GM23338 (cell line): ENCODE results near the gene GPC5. TPM values are rescaled to one million over a fixed set of nuclear protein-coding genes. Genes with fewer than 3 reads are reported as not detected.

Source experiments
- ATAC-seq: fragments of 200-7000 bp; cut with Tn5 transposase; 3 replicates; pipeline ENCODE4 v1.9.1; 2020
- DNase-seq: peaks from one replicate; pipeline ENCODE4 v3.0.0-alpha.2; 2015; ENCODE audit warnings: low spot score
- H2AFZ ChIP-seq: fragments of 200-600 bp; sonication (generic); 2 replicates; pipeline ENCODE4 v1.8.0; 2016; ENCODE audit warnings: antibody characterized with exemption, mild to moderate bottlenecking, moderate library complexity
- H3F3A ChIP-seq: fragments of 200-600 bp; sonication (generic); replicated peaks from 2 replicates; pipeline ENCODE4 v1.8.0; 2017; ENCODE audit warnings: antibody characterized with exemption, mixed run types, low read depth
- H3K27ac ChIP-seq: fragments of 200-600 bp; sonication (generic); 2 replicates; pipeline ENCODE4 v1.6.1; 2016; ENCODE audit warnings: low read depth
- H3K27me3 ChIP-seq: fragments of 200-600 bp; sonication (generic); 2 replicates; pipeline ENCODE4 v1.8.0; 2016; ENCODE audit warnings: mild to moderate bottlenecking, mixed run types, moderate library complexity; ENCODE audit not compliant: insufficient read depth
- H3K36me3 ChIP-seq: fragments of 200-600 bp; sonication (generic); 2 replicates; pipeline ENCODE4 v1.8.0; 2016; ENCODE audit warnings: mild to moderate bottlenecking; ENCODE audit not compliant: insufficient read depth
- H3K4me1 ChIP-seq: fragments of 200-600 bp; sonication (generic); 2 replicates; pipeline ENCODE4 v1.8.0; 2016; ENCODE audit warnings: mild to moderate bottlenecking, moderate library complexity; ENCODE audit not compliant: insufficient read depth
- H3K4me2 ChIP-seq: fragments of 200-600 bp; sonication (generic); 2 replicates; pipeline ENCODE4 v1.7.1; 2017; ENCODE audit warnings: mixed run types
- H3K4me3 ChIP-seq: fragments of 200-600 bp; sonication (generic); 2 replicates; pipeline ENCODE4 v1.6.1; 2016; ENCODE audit warnings: mixed run types
- H3K79me2 ChIP-seq: fragments of 200-600 bp; sonication (generic); replicated peaks from 2 replicates; pipeline ENCODE4 v1.8.0; 2017; ENCODE audit warnings: mild to moderate bottlenecking; ENCODE audit not compliant: insufficient read depth
- H3K9me2 ChIP-seq: fragments of 200-600 bp; sonication (generic); 2 replicates; pipeline ENCODE4 v1.8.0; 2017; ENCODE audit not compliant: insufficient read depth
- H4K20me1 ChIP-seq: fragments of 200-600 bp; sonication (generic); replicated peaks from 2 replicates; pipeline ENCODE4 v1.8.0; 2017; ENCODE audit warnings: mild to moderate bottlenecking; ENCODE audit not compliant: insufficient read depth
- H3K27ac Mint-ChIP-seq: 2 replicates; pipeline ENCODE4 v1.8.0; 2020; ENCODE audit warnings: inconsistent platforms, mild to moderate bottlenecking, moderate library complexity, mixed read lengths
- H3K27me3 Mint-ChIP-seq: 3 replicates; pipeline ENCODE4 v1.8.0; 2022; ENCODE audit warnings: low read depth, mild to moderate bottlenecking, moderate library complexity, mixed read lengths, inconsistent platforms; ENCODE audit not compliant: insufficient read depth, poor library complexity
- H3K36me3 Mint-ChIP-seq: 3 replicates; pipeline ENCODE4 v1.8.0; 2021; ENCODE audit warnings: low read depth, mild to moderate bottlenecking, inconsistent platforms, moderate library complexity, mixed read lengths
- H3K4me1 Mint-ChIP-seq: 3 replicates; pipeline ENCODE4 v1.8.0; 2020; ENCODE audit warnings: mild to moderate bottlenecking, inconsistent platforms, mixed read lengths
- H3K4me3 Mint-ChIP-seq: 3 replicates; pipeline ENCODE4 v1.8.0; 2021; ENCODE audit warnings: moderate library complexity, mild to moderate bottlenecking, inconsistent platforms, mixed read lengths
- H3K9me3 Mint-ChIP-seq: 3 replicates; pipeline ENCODE4 v1.8.0; 2020; ENCODE audit warnings: moderate library complexity, mild to moderate bottlenecking, inconsistent platforms, mixed read lengths
- CREB1 ChIP-seq: fragments of 250-450 bp; sonication (Bioruptor Pico); IDR thresholded peaks from 2 replicates; pipeline ENCODE4 v1.5.0; 2020; ENCODE audit warnings: low read depth, mild to moderate bottlenecking, moderate library complexity
- CTCF ChIP-seq, 2 experiments: fragments of 200-600 bp in 1 of 2; sonication (generic) in 1 of 2; conservative IDR thresholded peaks; 2 replicates each; pipeline versions ENCODE4 v1.5.1 to v1.6.1; 2016 to 2017; ENCODE audit warnings: antibody characterized with exemption in 2 of 2, low read depth in 2 of 2, mild to moderate bottlenecking in 2 of 2, moderate library complexity in 1 of 2
- ETS1 ChIP-seq: IDR thresholded peaks from 2 replicates; pipeline ENCODE4 v1.6.1; 2016; ENCODE audit warnings: antibody characterized with exemption
- EZH2 ChIP-seq: fragments of 200-600 bp; sonication (generic); IDR thresholded peaks from one replicate; pipeline ENCODE4 v1.8.0; 2017; ENCODE audit warnings: antibody characterized with exemption, mild to moderate bottlenecking, low read depth; ENCODE audit not compliant: unreplicated experiment
- EZH2phosphoT487 ChIP-seq: fragments of 200-600 bp; sonication (generic); IDR thresholded peaks from one replicate; pipeline ENCODE4 v1.8.1; 2018; ENCODE audit warnings: antibody characterized with exemption; ENCODE audit not compliant: unreplicated experiment
- JUNB ChIP-seq: IDR thresholded peaks from one replicate; pipeline ENCODE4 v1.6.1; 2016; ENCODE audit warnings: antibody characterized with exemption; ENCODE audit not compliant: unreplicated experiment
- NANOG ChIP-seq: IDR thresholded peaks from 2 replicates; pipeline ENCODE4 v1.6.1; 2016; ENCODE audit warnings: antibody characterized with exemption, borderline replicate concordance
- POLR2AphosphoS5 ChIP-seq: IDR thresholded peaks from 2 replicates; pipeline ENCODE4 v1.6.1; 2016; ENCODE audit warnings: antibody characterized with exemption, low read depth
- STAT1 ChIP-seq: IDR thresholded peaks from one replicate; pipeline ENCODE4 v1.6.1; 2016; ENCODE audit warnings: antibody characterized with exemption; ENCODE audit not compliant: unreplicated experiment
- ZNF114 ChIP-seq: fragments of 250-450 bp; sonication (Bioruptor Pico); IDR thresholded peaks from 2 replicates; pipeline ENCODE4 v1.5.0; 2020; ENCODE audit warnings: mild to moderate bottlenecking, moderate library complexity
- polyA plus RNA-seq: library from polyadenylated mRNA; unstranded; fragments of >200 nt; fragmentation: Nextera tagmentation; extraction: Ambion mirVana; gene quantifications from 2 replicates; pipeline ENCODE4 v1.2.1, GENCODE V29; 2016
- total RNA-seq: library from RNA; depleted of rRNA; stranded (reverse); fragments of >200 nt; shearing (Covaris generic); gene quantifications from 2 replicates; pipeline ENCODE4 v1.2.3, GENCODE V29; 2014
- TF ChIP-seq, protein P1 (sequence below): IDR thresholded peaks from one replicate; pipeline ENCODE4 v1.6.1; 2018; ENCODE audit warnings: antibody characterized with exemption; ENCODE audit not compliant: unreplicated experiment

The GPC5 gene
- total and polyA plus RNA-seq, 2 experiments from 2014 or later, result 0.95 to 1.1 TPM

- TF ChIP-seq, protein P1, sequence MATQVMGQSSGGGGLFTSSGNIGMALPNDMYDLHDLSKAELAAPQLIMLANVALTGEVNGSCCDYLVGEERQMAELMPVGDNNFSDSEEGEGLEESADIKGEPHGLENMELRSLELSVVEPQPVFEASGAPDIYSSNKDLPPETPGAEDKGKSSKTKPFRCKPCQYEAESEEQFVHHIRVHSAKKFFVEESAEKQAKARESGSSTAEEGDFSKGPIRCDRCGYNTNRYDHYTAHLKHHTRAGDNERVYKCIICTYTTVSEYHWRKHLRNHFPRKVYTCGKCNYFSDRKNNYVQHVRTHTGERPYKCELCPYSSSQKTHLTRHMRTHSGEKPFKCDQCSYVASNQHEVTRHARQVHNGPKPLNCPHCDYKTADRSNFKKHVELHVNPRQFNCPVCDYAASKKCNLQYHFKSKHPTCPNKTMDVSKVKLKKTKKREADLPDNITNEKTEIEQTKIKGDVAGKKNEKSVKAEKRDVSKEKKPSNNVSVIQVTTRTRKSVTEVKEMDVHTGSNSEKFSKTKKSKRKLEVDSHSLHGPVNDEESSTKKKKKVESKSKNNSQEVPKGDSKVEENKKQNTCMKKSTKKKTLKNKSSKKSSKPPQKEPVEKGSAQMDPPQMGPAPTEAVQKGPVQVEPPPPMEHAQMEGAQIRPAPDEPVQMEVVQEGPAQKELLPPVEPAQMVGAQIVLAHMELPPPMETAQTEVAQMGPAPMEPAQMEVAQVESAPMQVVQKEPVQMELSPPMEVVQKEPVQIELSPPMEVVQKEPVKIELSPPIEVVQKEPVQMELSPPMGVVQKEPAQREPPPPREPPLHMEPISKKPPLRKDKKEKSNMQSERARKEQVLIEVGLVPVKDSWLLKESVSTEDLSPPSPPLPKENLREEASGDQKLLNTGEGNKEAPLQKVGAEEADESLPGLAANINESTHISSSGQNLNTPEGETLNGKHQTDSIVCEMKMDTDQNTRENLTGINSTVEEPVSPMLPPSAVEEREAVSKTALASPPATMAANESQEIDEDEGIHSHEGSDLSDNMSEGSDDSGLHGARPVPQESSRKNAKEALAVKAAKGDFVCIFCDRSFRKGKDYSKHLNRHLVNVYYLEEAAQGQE, result no peak
- no peak for TF ChIP-seq CREB1
- no peak for TF ChIP-seq STAT1
- no peak for TF ChIP-seq ETS1
- TF ChIP-seq EZH2, result no peak
- TF ChIP-seq ZNF114 (CRISPR knock-in tag), result no peak
- no peak for TF ChIP-seq JUNB
- TF ChIP-seq POLR2AphosphoS5, result no peak
Observed at GRCh38 chr13:92316030-92316429, 917.6 kb downstream of the GPC5 start (continued).

DNA sequence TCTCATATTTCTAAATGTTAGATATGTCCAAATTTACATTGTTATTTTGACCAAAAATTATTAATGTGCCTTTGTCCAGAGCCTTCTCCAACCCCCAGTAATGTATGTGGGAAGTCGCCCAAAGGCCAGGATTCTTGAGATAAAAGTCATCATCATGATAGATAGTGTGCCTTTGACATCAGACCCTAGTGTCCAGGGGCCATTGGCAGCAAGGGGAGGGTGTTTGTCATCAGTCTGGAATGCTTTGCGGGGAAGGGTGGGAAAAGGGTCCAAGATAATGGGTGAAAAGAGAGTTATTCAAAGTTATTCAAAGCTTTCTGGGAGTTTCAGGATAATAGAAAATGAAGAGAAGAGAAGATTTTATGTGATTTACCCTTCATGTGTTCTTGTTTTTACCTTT, 918.6 kb downstream of the GPC5 start:
- no peaks in the 10 kb centered on the region for H3K36me3 Mint-ChIP-seq
- no peaks in the 10 kb centered on the region for H3K9me2 ChIP-seq
- H3K27ac Mint-ChIP-seq, result no peak overlapping the region
- no peak overlapping the region for H3K4me3 ChIP-seq
- H3K27me3 ChIP-seq, result no peaks in the 10 kb centered on the region
- H2AFZ ChIP-seq, result no peak overlapping the region
- H3K27me3 Mint-ChIP-seq, result no peaks in the 10 kb centered on the region
- no peaks in the 10 kb centered on the region for H3K9me3 Mint-ChIP-seq
- H3K27ac ChIP-seq, result no peak overlapping the region
- H3K4me1 ChIP-seq, result no peaks in the 10 kb centered on the region
- no peaks in the 10 kb centered on the region for H3F3A ChIP-seq
- no peak for ATAC-seq
- no peaks in the 10 kb centered on the region for H3K36me3 ChIP-seq
- H3K4me1 Mint-ChIP-seq, result no peaks in the 10 kb centered on the region
- no peak for DNase-seq
- H3K79me2 ChIP-seq, result no peaks in the 10 kb centered on the region
- H4K20me1 ChIP-seq, result no peaks in the 10 kb centered on the region
- no peak overlapping the region for H3K4me3 Mint-ChIP-seq
- TF ChIP-seq CREB1, result no peak
- TF ChIP-seq EZH2phosphoT487, result no peak
- TF ChIP-seq NANOG, result no peak
- no peak for TF ChIP-seq STAT1
- no peak for TF ChIP-seq CTCF (conservative IDR thresholded peaks at IDR 0.05; ENCODE audit: low read depth in 2 of 2)
- no peak for TF ChIP-seq EZH2
- H3K4me2 ChIP-seq, result no peak overlapping the region
